GM19238 (cell line): Measurements from ENCODE around the gene CD200.
"Not testable (repeated sequence)": the region's sequence is repeated elsewhere in the genome, so short reads cannot be mapped to it uniquely, and the experiment has no call there.

Experiments used
- DNase-seq: peaks from one replicate; pipeline ENCODE4 v3.0.0; 2011; ENCODE audit warnings: low spot score; ENCODE audit not compliant: insufficient read length

Gene CD200

DNA sequence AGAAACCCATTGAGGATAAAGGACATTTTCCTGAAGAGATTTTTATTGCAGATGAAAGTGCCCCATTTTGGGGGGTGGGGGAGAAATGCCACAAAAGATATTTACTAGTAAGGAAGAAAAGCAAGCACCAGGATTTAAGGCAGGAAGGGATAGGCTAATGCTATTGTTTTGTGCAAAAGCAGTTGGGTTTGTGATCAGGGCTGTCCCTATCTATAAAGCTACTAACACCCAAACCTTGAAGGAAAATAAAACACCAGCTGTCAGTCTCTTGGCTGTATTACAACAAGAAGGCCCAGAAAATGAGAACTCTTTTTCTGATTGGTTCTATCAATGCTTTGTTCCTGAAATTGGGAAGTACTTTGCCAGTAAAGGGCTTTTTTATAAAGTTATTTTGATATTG lies 56.0 kb downstream of the CD200 start:
- DNase-seq = no peak

GRCh38 chr3:112389961-112390360 lies 57.0 kb downstream of the CD200 start:
- DNase-seq = no peak

GRCh38 chr3:112390783-112391641 lies 58.1 kb downstream of the CD200 start:
- DNase-seq = no peak

DNA sequence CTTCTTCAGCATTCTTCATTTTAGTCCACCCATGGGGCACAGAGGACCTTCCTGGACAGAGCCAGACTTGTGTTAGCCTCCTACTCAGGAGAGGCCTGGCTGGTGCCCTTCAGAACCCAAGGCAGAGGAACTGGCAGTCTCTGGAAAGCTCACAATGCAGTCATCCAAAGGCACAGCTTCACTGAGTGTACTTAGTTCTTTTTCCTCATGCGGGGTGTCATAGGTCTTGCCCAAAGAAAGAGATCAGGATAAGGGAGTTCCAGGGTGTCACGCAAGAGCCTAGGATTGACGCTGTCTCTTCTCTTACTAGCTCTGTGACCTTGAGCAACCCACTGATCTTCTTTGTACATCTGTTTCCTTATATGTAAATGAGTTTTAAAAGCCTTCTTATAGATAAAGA lies 58.7 kb downstream of the CD200 start:
- DNase-seq = no peak

DNA sequence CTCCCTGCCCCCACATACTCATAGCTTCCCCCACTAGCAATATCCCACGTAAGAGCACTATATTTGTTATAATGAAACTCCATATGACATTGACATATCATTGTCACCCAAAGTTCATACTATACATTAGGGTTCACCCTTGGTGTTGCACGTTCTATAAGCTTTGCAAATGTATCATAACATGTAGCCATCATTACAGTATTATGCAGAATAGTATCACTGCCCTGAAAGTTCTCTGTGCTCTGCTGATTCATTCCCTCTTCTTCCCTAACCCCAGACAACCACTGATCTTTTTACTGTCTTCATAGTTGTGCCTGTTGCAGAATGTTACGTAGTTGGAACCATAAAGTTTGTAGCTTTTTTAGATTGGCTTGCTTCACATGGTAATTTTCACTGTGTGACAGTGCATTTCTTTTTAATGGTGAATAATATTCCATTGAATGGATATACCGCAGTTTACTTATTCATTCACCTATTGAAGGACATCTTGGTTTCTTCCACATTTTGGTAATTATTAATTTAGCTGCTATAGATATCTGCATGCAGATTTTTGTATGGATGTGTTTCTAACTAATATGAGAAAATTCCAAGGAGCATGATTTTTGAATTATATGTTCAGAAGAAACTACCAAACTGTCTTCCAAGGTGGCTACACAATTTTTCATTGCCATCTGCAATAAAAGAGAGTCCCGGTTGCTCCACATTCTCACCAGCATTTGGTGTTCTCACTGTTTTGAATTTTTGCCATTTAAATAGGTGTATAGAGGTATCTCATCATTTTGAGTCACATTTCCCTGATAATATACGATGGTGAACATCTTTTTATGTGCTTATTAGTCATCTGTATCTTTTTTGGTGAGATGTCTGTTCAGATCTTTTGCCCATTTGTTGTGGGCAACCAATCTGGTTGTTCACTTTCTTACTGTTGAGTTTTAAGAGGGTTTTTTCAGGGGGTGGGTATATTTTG lies 59.7 kb downstream of the CD200 start:
- no peak for DNase-seq

GRCh38 chr3:112393360-112393728 lies 60.4 kb downstream of the CD200 start:
- DNase-seq = no peak

GRCh38 chr3:112394003-112394640 lies 61.2 kb downstream of the CD200 start:
- no peak for DNase-seq

DNA sequence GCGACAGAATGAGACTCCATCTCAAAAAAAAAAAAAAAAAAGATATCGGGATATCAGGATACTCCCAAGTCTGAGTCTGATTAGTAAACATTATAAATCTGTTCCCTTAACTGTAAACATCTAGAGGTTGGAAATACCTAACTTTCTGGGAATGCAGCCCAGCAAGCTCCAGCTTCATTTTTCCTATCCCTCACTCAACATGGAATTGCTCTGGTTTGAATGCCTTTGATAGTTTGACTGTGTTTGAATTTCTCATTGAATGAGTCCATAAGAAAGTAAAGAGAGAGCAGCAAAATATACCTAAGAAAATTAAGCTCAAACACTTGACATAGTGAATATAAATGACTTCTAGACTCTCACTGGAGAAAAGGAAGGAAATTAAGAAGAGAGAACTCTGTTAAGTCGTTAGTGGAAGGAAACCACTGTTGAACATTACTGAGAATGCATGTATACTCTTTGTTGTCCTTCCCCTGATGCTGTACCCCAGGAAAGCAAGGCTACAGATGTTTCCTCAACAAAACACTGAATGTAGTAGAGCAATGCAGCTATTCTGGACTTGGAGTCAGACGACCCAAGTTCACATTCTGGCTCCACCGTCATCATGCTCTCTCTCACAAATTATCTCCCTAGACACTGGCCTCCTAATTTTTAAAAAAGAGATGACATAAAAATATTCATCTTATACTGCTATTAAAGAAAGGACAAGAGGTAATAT lies 62.4 kb downstream of the CD200 start:
- no peak for DNase-seq

DNA sequence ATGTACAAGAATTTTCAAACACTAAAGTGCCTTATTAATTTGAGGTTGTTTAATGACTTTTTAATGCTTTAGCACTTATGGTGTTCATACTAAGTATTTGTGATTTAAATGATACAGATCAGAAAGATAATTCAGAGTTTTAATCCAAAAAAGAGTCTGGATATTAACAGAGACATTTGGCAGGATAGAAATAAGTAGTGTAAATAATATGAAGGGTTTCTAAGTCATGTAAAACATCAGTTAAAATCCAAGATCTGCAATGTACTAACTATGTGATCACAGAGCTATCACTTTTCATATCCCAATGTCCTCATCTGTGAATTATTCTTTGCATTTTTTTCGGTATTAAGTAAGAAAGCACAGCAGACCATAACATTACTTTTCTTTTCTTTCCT lies 62.9 kb downstream of the CD200 start:
- no peak for DNase-seq

GRCh38 chr3:112397556-112397955 lies 64.6 kb downstream of the CD200 start:
- no peak for DNase-seq

- no peak for DNase-seq
Observed at GRCh38 chr3:112399064-112399463, 66.1 kb downstream of the CD200 start.

DNA sequence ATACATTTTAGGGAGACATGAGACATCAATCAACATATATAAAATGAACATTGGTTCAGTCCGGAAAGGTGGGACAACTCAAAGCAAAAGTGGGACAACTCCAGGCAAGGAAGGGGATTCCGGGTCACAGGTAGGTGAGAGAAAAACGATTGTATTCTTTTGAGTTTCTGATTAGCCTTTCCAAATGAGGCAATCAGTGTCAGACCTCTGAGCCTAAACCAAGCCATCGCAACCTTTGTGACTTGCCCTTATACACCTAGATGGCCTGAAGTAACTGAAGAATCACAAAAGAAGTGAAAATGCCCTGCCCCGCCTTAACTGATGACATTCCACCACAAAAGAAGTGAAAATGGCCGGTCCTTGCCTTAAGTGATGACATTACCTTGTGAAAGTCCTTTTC lies 66.6 kb downstream of the CD200 start:
- DNase-seq = not testable (repeated sequence)

- DNase-seq = not testable (repeated sequence)
Observed at GRCh38 chr3:112400317-112400716, 67.4 kb downstream of the CD200 start.

- no peak for DNase-seq
Observed at GRCh38 chr3:112401617-112402016, 68.7 kb downstream of the CD200 start.

DNA sequence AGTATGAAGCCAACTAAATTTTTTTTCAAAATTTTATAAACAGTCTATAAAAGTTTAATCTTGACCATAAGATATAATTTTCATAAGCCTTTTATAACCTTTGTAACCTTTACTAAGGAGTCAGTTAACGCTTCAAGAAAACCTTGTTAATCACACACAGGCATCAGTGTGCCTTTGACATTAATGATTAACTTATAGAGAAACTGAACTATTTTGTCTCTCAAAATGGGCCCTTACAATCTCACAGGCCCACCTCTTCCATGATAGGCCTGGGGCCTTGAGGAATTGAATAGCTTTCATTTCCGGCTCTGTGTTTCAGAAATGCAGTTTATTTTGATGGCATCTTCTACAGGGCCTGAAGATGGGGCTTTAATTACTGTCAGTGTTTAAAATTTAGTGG lies 70.1 kb downstream of the CD200 start:
- DNase-seq = no peak

DNA sequence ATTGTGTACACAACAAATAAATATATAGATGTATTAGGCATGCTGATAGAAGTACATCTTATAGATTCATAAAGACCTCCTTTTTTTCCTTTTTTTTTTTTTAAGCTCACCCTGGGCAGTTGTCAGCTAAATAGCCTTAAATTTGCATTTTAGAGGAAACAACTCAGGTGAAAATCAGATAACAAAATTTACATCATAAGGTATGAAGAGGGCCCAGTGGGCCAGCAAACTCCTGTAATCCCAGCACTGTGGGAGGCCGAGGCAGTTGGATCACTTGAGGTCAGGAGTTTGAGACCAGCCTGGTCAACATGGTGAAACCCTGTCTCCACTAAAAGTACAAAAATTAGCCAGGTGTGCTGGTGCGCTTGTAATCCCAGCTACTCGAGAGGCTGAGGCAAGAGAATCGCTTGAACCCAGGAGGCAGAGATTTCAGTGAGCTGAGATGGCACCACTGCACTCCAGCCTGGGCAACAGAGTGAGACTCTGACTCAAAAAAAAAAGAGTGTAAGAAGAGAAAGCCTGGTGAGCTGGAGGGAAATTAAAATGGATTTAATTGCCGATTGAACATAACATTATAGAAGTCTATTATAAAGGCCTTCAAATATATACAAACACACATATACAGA lies 72.1 kb downstream of the CD200 start:
- not testable (repeated sequence) for DNase-seq

DNA sequence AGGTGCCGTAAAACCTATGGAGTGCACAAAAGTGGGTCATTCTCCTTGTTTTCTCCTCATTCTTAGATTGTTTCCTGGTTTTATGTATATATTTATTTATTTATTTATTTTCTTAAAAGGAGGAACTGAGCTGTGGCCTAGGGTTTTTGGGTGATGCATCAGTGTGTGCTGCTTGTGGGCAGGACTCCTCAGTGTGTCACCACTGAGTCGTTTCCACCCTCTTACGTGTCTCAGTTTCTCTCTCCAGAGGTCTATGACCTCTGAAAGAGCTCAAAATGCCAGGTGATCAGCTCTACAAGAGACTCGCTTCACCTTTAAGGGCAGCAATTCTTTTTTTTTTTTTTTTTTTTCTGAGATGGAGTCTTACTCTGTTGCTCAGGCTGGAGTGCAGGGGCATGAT lies 72.9 kb downstream of the CD200 start:
- DNase-seq = no peak

GRCh38 chr3:112407214-112407887 lies 74.4 kb downstream of the CD200 start:
- no peak for DNase-seq

- no peak for DNase-seq
Observed at GRCh38 chr3:112407888-112408702, 75.1 kb downstream of the CD200 start.
